ENCODE results near the gene BLMH. TPM values are rescaled to one million over a fixed set of nuclear protein-coding genes. Genes with fewer than 3 reads are reported as not detected.

BLMH gene
- total RNA-seq, 2 donors from 2014 or later, result 21.7 to 25.9 TPM

DNA sequence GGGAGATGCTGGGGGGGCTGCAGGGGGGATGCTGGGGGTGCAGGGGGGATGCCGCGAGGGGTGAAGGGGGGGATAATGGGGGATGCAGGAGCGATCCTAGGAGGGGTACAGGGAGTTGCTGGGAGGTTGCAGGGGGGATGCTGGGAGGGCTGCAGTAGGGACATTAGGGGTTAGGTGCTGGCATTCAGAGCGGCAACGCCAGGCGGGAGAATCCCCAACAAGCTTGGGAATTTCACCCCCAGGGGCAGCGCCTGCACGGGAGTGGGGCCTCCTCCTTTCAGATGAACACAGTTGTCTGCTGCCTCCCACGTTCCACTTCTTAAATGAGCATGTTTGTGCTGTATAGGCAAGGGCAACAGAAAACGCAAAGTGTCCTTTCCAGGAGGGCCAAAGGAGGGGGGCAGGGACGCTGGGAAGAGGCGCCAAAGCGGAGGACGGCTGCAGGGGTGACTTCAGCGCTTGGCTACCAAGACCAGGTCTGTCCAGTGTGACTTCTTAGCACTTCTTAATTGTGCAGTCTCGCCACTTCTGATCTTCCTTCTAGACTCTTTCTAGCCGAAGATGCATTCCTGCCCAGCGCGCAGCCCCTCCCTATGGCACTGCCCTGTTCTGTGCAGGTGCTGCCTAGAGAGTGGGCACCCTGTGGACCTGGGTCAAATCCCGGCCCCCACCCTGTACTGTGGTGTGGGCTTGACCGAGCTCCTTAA is 54.3 kb downstream of the BLMH start:
- intact Hi-C loops (cut with DNase I), result loop anchor here (10.0 kb wide), 1 partner anchor 113 kb away; no protein-coding TSS in a partner anchor
- Histone ChIP-seq H3K27me3 (replicated peaks; ENCODE audit: insufficient read depth) (no peaks in the 10 kb centered on the region), H3K4me1 (replicated peaks) (peaks cover 3% of the 10 kb centered on the region), H3K4me3 (no peak overlapping the region), H3K27ac (no peak overlapping the region), H3K9me3 (no peaks in the 10 kb centered on the region), H3K36me3 (no peaks in the 10 kb centered on the region)
- WGBS, result 26% methylated on average over 21 of the region's 21 CpGs
- no peak for TF ChIP-seq POLR2A (IDR thresholded peaks at IDR 0.05)
- no peak for TF ChIP-seq POLR2AphosphoS5 (IDR thresholded peaks at IDR 0.05)
- TF ChIP-seq CTCF (IDR thresholded peaks at IDR 0.05), result no peak
- no peak for DNase-seq (ENCODE audit: low spot score)

- H3K4me3 ChIP-seq, result no peak overlapping the region
- no peaks in the 10 kb centered on the region for H3K9me3 ChIP-seq
- no peaks in the 10 kb centered on the region for H3K27me3 ChIP-seq (replicated peaks; ENCODE audit: insufficient read depth)
- TF ChIP-seq CTCF (IDR thresholded peaks at IDR 0.05), result peak in 3 of 4 experiments; percentile 8 to 33 (median 29)
- TF ChIP-seq POLR2A (IDR thresholded peaks at IDR 0.05), result no peak
- intact Hi-C loops (cut with DNase I), result loop anchor here (10.0 kb wide), 1 partner anchor 112 kb away; no protein-coding TSS in a partner anchor
- peak; percentile 29 for DNase-seq (ENCODE audit: low spot score)
- no peak overlapping the region for H3K27ac ChIP-seq
- peaks cover 3% of the 10 kb centered on the region for H3K4me1 ChIP-seq (replicated peaks)
- 13% methylated on average over 14 of the region's 20 CpGs for WGBS
- H3K36me3 ChIP-seq, result no peaks in the 10 kb centered on the region
Observed at GRCh38 chr17:30236766-30237165, 55.0 kb downstream of the BLMH start.

DNA sequence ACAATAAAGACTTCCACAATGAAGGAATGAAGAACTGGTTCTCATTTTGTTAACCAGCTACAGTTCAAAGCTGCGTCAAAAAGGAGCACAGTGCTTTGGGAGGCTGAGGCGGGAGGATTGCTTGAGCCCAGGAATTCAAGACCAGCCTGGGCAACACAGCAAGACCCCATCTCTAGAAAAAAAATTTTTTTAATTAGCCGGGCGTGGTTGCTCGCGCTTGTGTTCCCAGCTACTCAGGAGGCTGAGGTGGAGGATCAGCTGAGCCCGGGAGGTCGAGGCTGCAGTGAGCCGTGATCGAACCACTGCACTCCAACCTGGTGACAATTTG is 55.5 kb downstream of the BLMH start:
- H3K9me3 ChIP-seq, result no peaks in the 10 kb centered on the region
- no peaks in the 10 kb centered on the region for H3K36me3 ChIP-seq
- intact Hi-C loops (cut with DNase I), result loop anchor here (10.0 kb wide), 1 partner anchor 111 kb away; no protein-coding TSS in a partner anchor
- no peaks in the 10 kb centered on the region for H3K27me3 ChIP-seq (replicated peaks; ENCODE audit: insufficient read depth)
- 63% methylated on average over 10 of the region's 10 CpGs for WGBS
- no peak for DNase-seq (ENCODE audit: low spot score)
- peak overlapping the region; percentile 24 to 32 for H3K4me3 ChIP-seq
- H3K4me1 ChIP-seq (replicated peaks), result peaks cover 3% of the 10 kb centered on the region
- H3K27ac ChIP-seq, result no peak overlapping the region
- TF ChIP-seq POLR2AphosphoS5 (IDR thresholded peaks at IDR 0.05) (no peak), CTCF (IDR thresholded peaks at IDR 0.05) (no peak)

GRCh38 chr17:30235386-30236296 is 56.1 kb downstream of the BLMH start, which contains the start of gene SLC6A4:
Gene SLC6A4 (minus strand): TSS chr17:30235697. CDS start chr17:30221958, 13,739 bp downstream.
- Histone ChIP-seq H3K27ac (no peak within 1 kb of the TSS), H3K4me1 (replicated peaks) (peaks cover 3% of the 10 kb centered on the region), H3K4me3 (peak within 1 kb of the TSS; percentile 24 to 32), H3K9me3 (no peaks in the 10 kb centered on the region), H3K36me3 (no peaks in the 10 kb centered on the region), H3K27me3 (replicated peaks; ENCODE audit: insufficient read depth) (no peaks in the 10 kb centered on the region)
- 3% methylated on average over 82 of the region's 82 CpGs for WGBS
- intact Hi-C loops (cut with DNase I), result loop anchor here (10.0 kb wide), 1 partner anchor 111 kb away; no protein-coding TSS in a partner anchor
- TF ChIP-seq POLR2A (IDR thresholded peaks at IDR 0.05) (no peak), CTCF (IDR thresholded peaks at IDR 0.05) (no peak), POLR2AphosphoS5 (IDR thresholded peaks at IDR 0.05) (no peak)
- no peak for DNase-seq (ENCODE audit: low spot score)
